Tibial nerve (tissue), 4 donors: ENCODE data around the gene MICB. TPM values are rescaled to one million over a fixed set of nuclear protein-coding genes. Genes with fewer than 3 reads are reported as not detected.

Experiments
- DNase-seq, 2 donors: peaks; one replicate each; pipeline ENCODE4 v3.0.0-alpha.2; 2019; ENCODE audit warnings: low spot score in 2 of 2
- H3K27ac ChIP-seq, 4 donors: fragments of 200-600 bp; sonication (generic) in 3 of 4; one replicate each; pipeline ENCODE4 v1.5.1; 2017 to 2019; ENCODE audit warnings: mild to moderate bottlenecking in 1 of 4
- H3K27me3 ChIP-seq, 2 donors: fragments of 200-600 bp; sonication (generic) in 1 of 2; one replicate each; pipeline versions ENCODE4 v1.5.1 to v1.6.0; 2017 to 2019
- H3K36me3 ChIP-seq, 3 donors: fragments of 200-600 bp; sonication (generic); one replicate each; pipeline ENCODE4 v1.5.1; 2018 to 2019
- H3K4me1 ChIP-seq, 4 donors: fragments of 200-600 bp; sonication (generic) in 3 of 4; one replicate each; pipeline ENCODE4 v1.5.1; 2017 to 2019
- H3K4me3 ChIP-seq, 4 donors: fragments of 200-600 bp; sonication (generic) in 3 of 4; one replicate each; pipeline ENCODE4 v1.5.1; 2017 to 2019; ENCODE audit warnings: mild to moderate bottlenecking in 1 of 4, moderate library complexity in 1 of 4
- H3K9me3 ChIP-seq, 4 donors: fragments of 200-600 bp; sonication (generic) in 3 of 4; one replicate each; pipeline ENCODE4 v1.5.1; 2017 to 2019
- EP300 ChIP-seq, 2 donors: sonication (generic); formaldehyde crosslinking; IDR thresholded peaks; one replicate each; pipeline ENCODE4 v1.6.1; 2017; ENCODE audit warnings: antibody characterized with exemption in 2 of 2, mild to moderate bottlenecking in 1 of 2
- POLR2A ChIP-seq, 2 donors: fragments of 450-650 bp; IDR thresholded peaks; one replicate each; pipeline ENCODE4 v1.6.1; 2017; ENCODE audit warnings: antibody characterized with exemption in 2 of 2, mild to moderate bottlenecking in 2 of 2, moderate library complexity in 2 of 2
- WGBS, 2 donors: methylation state at CpG; one replicate each; pipeline ENCODE4 v1.1.5; 2018; 5-methylcytosine and 5-hydroxymethylcytosine counted together
- total RNA-seq, 4 donors: library from RNA; depleted of rRNA; stranded (reverse); fragments of >200 nt; gene quantifications; one replicate each; pipeline ENCODE4 v1.1.0, GENCODE V29; 2016
- TF ChIP-seq, protein P1 (sequence below), 5 experiments: fragments of 200-600 bp in 3 of 5; fragments of 450-650 bp in 2 of 5; sonication (generic) in 3 of 5; IDR thresholded peaks; one replicate each; pipeline ENCODE4 v1.5.1; 2016 to 2019; ENCODE audit warnings: antibody characterized with exemption in 5 of 5, mild to moderate bottlenecking in 3 of 5, moderate library complexity in 2 of 5

Gene MICB
- total RNA-seq, 4 donors from 2014 or later: 1.0 to 8.0 (median 4.1) TPM

- no peak overlapping the region for H3K4me3 ChIP-seq
- no peaks in the 10 kb centered on the region for H3K9me3 ChIP-seq
- no peak for DNase-seq
- no peaks in the 10 kb centered on the region for H3K27me3 ChIP-seq
- H3K4me1 ChIP-seq: no peaks in the 10 kb centered on the region
- WGBS, 2 donors: 69 to 73% methylated on average over 6 of the region's 6 CpGs
- H3K27ac ChIP-seq: no peak overlapping the region
- H3K36me3 ChIP-seq: no peaks in the 10 kb centered on the region
- TF ChIP-seq EP300 (IDR thresholded peaks at IDR 0.05): no peak
Measured at GRCh38 chr6:31474871-31475286, 23.1 kb upstream of the MICB start.

DNA sequence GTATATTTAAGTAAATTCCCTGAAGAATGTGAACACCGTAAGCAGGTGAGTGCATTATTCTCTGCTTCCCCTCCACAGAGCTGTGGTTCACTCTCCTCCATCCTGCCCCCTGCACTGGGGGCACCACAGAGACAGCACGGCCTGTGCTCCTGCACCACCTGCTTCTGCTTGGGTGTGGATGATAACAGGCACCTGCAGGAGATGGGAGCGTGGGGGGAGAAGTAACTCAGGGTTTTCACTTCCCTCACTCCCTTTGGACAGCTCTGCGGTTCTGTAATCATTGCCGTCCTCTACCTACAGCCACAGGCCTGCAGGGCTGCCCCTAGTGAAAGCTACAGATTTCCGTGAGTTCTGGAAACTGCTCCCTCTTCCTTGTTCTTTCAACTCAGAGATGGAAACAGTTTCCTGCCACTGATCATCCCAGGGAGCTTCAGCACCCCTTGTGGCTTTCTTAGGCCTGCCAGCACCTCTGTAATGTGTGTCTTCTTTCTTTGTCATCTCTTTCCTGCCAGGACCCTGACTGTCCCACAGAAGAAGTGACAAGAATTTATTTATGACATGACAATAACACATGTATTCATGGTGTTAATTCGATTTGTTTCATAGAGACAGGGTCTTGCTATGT lies 21.3 kb upstream of the MICB start:
- no peak for DNase-seq
- no peaks in the 10 kb centered on the region for H3K27me3 ChIP-seq
- no peaks in the 10 kb centered on the region for H3K4me1 ChIP-seq
- H3K4me3 ChIP-seq: no peak overlapping the region
- no peaks in the 10 kb centered on the region for H3K9me3 ChIP-seq
- WGBS, 2 donors: 66 to 74% methylated on average over 7 of the region's 7 CpGs
- TF ChIP-seq, protein P1, sequence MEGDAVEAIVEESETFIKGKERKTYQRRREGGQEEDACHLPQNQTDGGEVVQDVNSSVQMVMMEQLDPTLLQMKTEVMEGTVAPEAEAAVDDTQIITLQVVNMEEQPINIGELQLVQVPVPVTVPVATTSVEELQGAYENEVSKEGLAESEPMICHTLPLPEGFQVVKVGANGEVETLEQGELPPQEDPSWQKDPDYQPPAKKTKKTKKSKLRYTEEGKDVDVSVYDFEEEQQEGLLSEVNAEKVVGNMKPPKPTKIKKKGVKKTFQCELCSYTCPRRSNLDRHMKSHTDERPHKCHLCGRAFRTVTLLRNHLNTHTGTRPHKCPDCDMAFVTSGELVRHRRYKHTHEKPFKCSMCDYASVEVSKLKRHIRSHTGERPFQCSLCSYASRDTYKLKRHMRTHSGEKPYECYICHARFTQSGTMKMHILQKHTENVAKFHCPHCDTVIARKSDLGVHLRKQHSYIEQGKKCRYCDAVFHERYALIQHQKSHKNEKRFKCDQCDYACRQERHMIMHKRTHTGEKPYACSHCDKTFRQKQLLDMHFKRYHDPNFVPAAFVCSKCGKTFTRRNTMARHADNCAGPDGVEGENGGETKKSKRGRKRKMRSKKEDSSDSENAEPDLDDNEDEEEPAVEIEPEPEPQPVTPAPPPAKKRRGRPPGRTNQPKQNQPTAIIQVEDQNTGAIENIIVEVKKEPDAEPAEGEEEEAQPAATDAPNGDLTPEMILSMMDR (IDR thresholded peaks at IDR 0.05): no peak
- no peak overlapping the region for H3K27ac ChIP-seq
- no peaks in the 10 kb centered on the region for H3K36me3 ChIP-seq

GRCh38 chr6:31477521-31477920 lies 20.4 kb upstream of the MICB start:
- Histone ChIP-seq H3K27me3 (no peaks in the 10 kb centered on the region), H3K27ac (no peak overlapping the region), H3K9me3 (no peaks in the 10 kb centered on the region), H3K4me1 (no peaks in the 10 kb centered on the region), H3K36me3 (no peaks in the 10 kb centered on the region), H3K4me3 (no peak overlapping the region)
- WGBS, 2 donors: 81 to 87% methylated on average over 4 of the region's 4 CpGs
- DNase-seq: no peak
- TF ChIP-seq EP300 (IDR thresholded peaks at IDR 0.05): no peak
- TF ChIP-seq POLR2A (IDR thresholded peaks at IDR 0.05): no peak
- TF ChIP-seq, protein P1 (IDR thresholded peaks at IDR 0.05): no peak

DNA sequence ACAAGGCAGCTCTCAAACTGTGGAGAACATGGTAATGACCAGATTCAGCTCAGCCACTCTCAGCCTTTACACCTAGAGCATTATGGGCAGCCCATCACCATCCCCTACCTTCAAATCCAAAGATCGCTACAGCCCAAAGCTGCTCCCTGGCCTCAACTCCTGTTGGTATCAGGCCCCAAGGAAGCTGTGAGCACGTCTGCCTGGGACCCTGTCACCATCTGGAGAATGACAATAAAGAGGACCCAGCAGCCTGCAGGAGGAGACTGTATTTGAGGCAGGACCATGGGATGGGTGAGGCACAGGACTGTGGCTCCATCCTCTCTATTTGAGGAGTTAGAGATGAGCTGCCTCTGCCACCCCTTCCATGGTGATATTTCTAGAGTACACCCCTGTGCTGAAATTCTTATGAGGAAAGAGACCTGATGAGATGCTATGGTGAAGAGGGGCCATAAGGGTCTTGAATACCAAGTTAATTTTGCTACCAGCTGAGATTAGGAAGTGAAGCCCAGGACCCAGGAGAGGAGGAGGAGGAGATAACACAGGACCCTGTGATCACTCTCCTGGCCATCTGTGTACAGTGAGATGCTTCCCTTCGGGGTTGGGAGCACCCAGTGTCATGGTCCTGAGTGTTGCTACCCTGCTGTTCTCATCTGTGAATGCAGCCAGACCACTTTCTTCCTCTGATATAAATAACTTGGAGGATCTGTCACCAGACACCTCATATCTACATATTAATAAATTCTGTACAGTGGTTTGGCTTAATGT lies 19.6 kb upstream of the MICB start:
- Histone ChIP-seq H3K27me3 (no peaks in the 10 kb centered on the region), H3K27ac (no peak overlapping the region), H3K4me3 (no peak overlapping the region), H3K9me3 (no peaks in the 10 kb centered on the region), H3K4me1 (no peaks in the 10 kb centered on the region), H3K36me3 (no peaks in the 10 kb centered on the region)
- 52 to 67% methylated on average over 3 of the region's 3 CpGs for WGBS, 2 donors
- no peak for DNase-seq
- TF ChIP-seq EP300 (IDR thresholded peaks at IDR 0.05) (no peak), POLR2A (IDR thresholded peaks at IDR 0.05) (no peak)
- TF ChIP-seq, protein P1 (IDR thresholded peaks at IDR 0.05): no peak

- DNase-seq: no peak
- H3K4me3 ChIP-seq: no peak overlapping the region
- no peaks in the 10 kb centered on the region for H3K9me3 ChIP-seq
- TF ChIP-seq EP300 (IDR thresholded peaks at IDR 0.05): no peak
- TF ChIP-seq, protein P1 (IDR thresholded peaks at IDR 0.05): no peak
- no peak for TF ChIP-seq POLR2A (IDR thresholded peaks at IDR 0.05)
- no peaks in the 10 kb centered on the region for H3K27me3 ChIP-seq
- no peaks in the 10 kb centered on the region for H3K36me3 ChIP-seq
- H3K27ac ChIP-seq: no peak overlapping the region
- H3K4me1 ChIP-seq: no peaks in the 10 kb centered on the region
- WGBS, 2 donors: 76 to 86% methylated on average over 5 of the region's 5 CpGs
Measured at GRCh38 chr6:31479151-31479932, 18.6 kb upstream of the MICB start.
